SK-N-SH (cell line): ENCODE measurements around the gene ARID1B. TPM values are rescaled to one million over a fixed set of nuclear protein-coding genes. Genes with fewer than 3 reads are reported as not detected.

Source experiments
- CTCF ChIA-PET: fragments of 300-600, 350-600 bp; formaldehyde crosslinking; extraction: SDS; loops from one replicate; lab custom pipeline; 2021; lab: Yijun Ruan, JAX
- POLR2A ChIA-PET: fragments of 350-600 bp; sonication (Branson Sonifier 250); formaldehyde crosslinking; extraction: SDS; loops from one replicate; lab custom pipeline; 2020; ENCODE audit warnings: antibody characterized with exemption, inconsistent platforms; lab: Yijun Ruan, JAX
- DNase-seq: peaks from one replicate; pipeline ENCODE4 v3.0.0; 2012
- H2AFZ ChIP-seq: fragments of 200-600 bp; sonication (generic); 2 replicates; pipeline ENCODE4 v1.8.1; 2016; ENCODE audit warnings: antibody characterized with exemption, mild to moderate bottlenecking, low read depth
- H3F3A ChIP-seq: fragments of 200-600 bp; sonication (generic); replicated peaks from 2 replicates; pipeline ENCODE3; 2016; ENCODE audit warnings: antibody characterized with exemption, mild to moderate bottlenecking; ENCODE audit not compliant: insufficient read depth
- H3K27ac ChIP-seq, 2 experiments: fragments of 200-500 bp in 1 of 2; fragments of 200-600 bp in 1 of 2; sonication (Bioruptor generic) in 1 of 2; sonication (generic), shearing (Covaris generic) in 1 of 2; 2 replicates each; pipeline versions ENCODE4 v1.5.1 to v1.6.1; 2014 to 2016; ENCODE audit warnings: low read depth in 2 of 2, inconsistent platforms in 1 of 2, low read length in 1 of 2, mild to moderate bottlenecking in 1 of 2, mixed read lengths in 1 of 2
- H3K27me3 ChIP-seq: fragments of 200-600 bp; sonication (generic), shearing (Covaris generic); 2 replicates; pipeline ENCODE4 v1.6.1; 2016; ENCODE audit warnings: mixed run types; ENCODE audit not compliant: insufficient read depth
- H3K36me3 ChIP-seq, 2 experiments: fragments of 200-500 bp in 1 of 2; fragments of 200-600 bp in 1 of 2; sonication (Bioruptor generic) in 1 of 2; sonication (generic) in 1 of 2; replicated peaks in 1 of 2; 2 replicates each; pipeline versions ENCODE3 to v1.5.1; 2014 to 2016; ENCODE audit warnings: low read length in 1 of 2, mild to moderate bottlenecking in 1 of 2; ENCODE audit not compliant: insufficient read depth in 2 of 2, control insufficient read depth in 1 of 2
- H3K4me1 ChIP-seq, 2 experiments: fragments of 200-500 bp in 1 of 2; fragments of 200-600 bp in 1 of 2; sonication (Bioruptor generic) in 1 of 2; sonication (generic), shearing (Covaris generic) in 1 of 2; 2 replicates each; pipeline versions ENCODE4 v1.5.1 to v1.6.1; 2014 to 2016; ENCODE audit warnings: low read depth in 1 of 2, low read length in 1 of 2, mixed run types in 1 of 2; ENCODE audit not compliant: insufficient read depth in 2 of 2, control insufficient read depth in 1 of 2
- H3K4me2 ChIP-seq: fragments of 200-600 bp; sonication (generic), shearing (Covaris generic); 2 replicates; pipeline ENCODE4 v1.6.1; 2017; ENCODE audit warnings: mixed run types
- H3K4me3 ChIP-seq, 2 experiments: fragments of 200-500 bp in 1 of 2; fragments of 200-600 bp in 1 of 2; sonication (Bioruptor generic) in 1 of 2; sonication (generic), shearing (Covaris generic) in 1 of 2; 2 replicates each; pipeline versions ENCODE4 v1.5.1 to v1.8.1; 2014 to 2016; ENCODE audit warnings: low read depth in 2 of 2, inconsistent platforms in 1 of 2, low read length in 1 of 2, mild to moderate bottlenecking in 1 of 2, mixed read lengths in 1 of 2, moderate library complexity in 1 of 2
- H3K79me2 ChIP-seq: fragments of 200-600 bp; sonication (generic); 2 replicates; pipeline ENCODE4 v1.8.1; 2017; ENCODE audit warnings: mild to moderate bottlenecking; ENCODE audit not compliant: insufficient read depth
- H3K9ac ChIP-seq: fragments of 200-600 bp; sonication (generic); 2 replicates; pipeline ENCODE4 v1.6.1; 2017; ENCODE audit warnings: mixed run types
- H3K9me2 ChIP-seq: fragments of 200-600 bp; sonication (generic); 2 replicates; pipeline ENCODE4 v1.6.1; 2017; ENCODE audit warnings: mixed run types
- H3K9me3 ChIP-seq: fragments of 200-600 bp; sonication (generic); 2 replicates; pipeline ENCODE4 v1.6.1; 2017; ENCODE audit warnings: mixed run types, mild to moderate bottlenecking, moderate library complexity
- H4K20me1 ChIP-seq: fragments of 200-600 bp; sonication (generic); 2 replicates; pipeline ENCODE4 v1.6.1; 2017; ENCODE audit warnings: mild to moderate bottlenecking, mixed run types; ENCODE audit not compliant: insufficient read depth
- EP300 ChIP-seq, 2 experiments: IDR thresholded peaks; 2 replicates each; pipeline versions ENCODE4 v1.4.0 to v1.6.1; 2012; ENCODE audit warnings: borderline replicate concordance in 1 of 2, low read depth in 1 of 2, low read length in 1 of 2
- FOXJ3 ChIP-seq: sonication (generic); formaldehyde crosslinking; IDR thresholded peaks from 2 replicates; pipeline ENCODE4 v1.5.1; 2020; ENCODE audit warnings: mild to moderate bottlenecking, missing genetic modification reagents
- FOXM1 ChIP-seq: IDR thresholded peaks from 2 replicates; pipeline ENCODE4 v1.4.0; 2012; ENCODE audit warnings: low read depth, mild to moderate bottlenecking
- GATA2 ChIP-seq: sonication (generic); formaldehyde crosslinking; IDR thresholded peaks from 2 replicates; pipeline ENCODE4 v1.5.0; 2020; ENCODE audit warnings: mild to moderate bottlenecking, missing genetic modification reagents
- MEF2A ChIP-seq: IDR thresholded peaks from 2 replicates; pipeline ENCODE4 v1.4.0; 2012; ENCODE audit warnings: low read depth, borderline replicate concordance
- MXI1 ChIP-seq: IDR thresholded peaks from 2 replicates; pipeline ENCODE4 v1.6.1; 2012; ENCODE audit warnings: mild to moderate bottlenecking, low read depth, low read length, improper control_type of control experiment
- NFIC ChIP-seq: IDR thresholded peaks from 2 replicates; pipeline ENCODE4 v1.4.0; 2012; ENCODE audit warnings: borderline replicate concordance
- PBX3 ChIP-seq: IDR thresholded peaks from 2 replicates; pipeline ENCODE4; 2012
- POLR2AphosphoS5 ChIP-seq: IDR thresholded peaks from 2 replicates; pipeline ENCODE4 v1.6.1; 2012; ENCODE audit warnings: low read depth, low read length
- RAD21 ChIP-seq: IDR thresholded peaks from 2 replicates; pipeline ENCODE4 v1.6.1; 2012; ENCODE audit warnings: mild to moderate bottlenecking, low read length
- RCOR1 ChIP-seq: fragments of 150-350 bp; IDR thresholded peaks from 2 replicates; pipeline ENCODE4 v1.6.1; 2017; ENCODE audit warnings: antibody characterized with exemption, low read length
- RFX5 ChIP-seq: IDR thresholded peaks from 2 replicates; pipeline ENCODE4 v1.6.1; 2012; ENCODE audit warnings: mild to moderate bottlenecking, improper control_type of control experiment, low read length
- SIN3A ChIP-seq: IDR thresholded peaks from 2 replicates; pipeline ENCODE4 v1.6.1; 2012; ENCODE audit warnings: low read depth, mild to moderate bottlenecking, low read length, moderate library complexity, borderline replicate concordance
- TAF1 ChIP-seq: IDR thresholded peaks from 2 replicates; pipeline ENCODE4 v1.6.1; 2012; ENCODE audit warnings: low read depth, mild to moderate bottlenecking, low read length, moderate library complexity, borderline replicate concordance
- USF1 ChIP-seq: IDR thresholded peaks from 2 replicates; pipeline ENCODE4 v1.4.0; 2012; ENCODE audit warnings: low read depth, borderline replicate concordance
- USF2 ChIP-seq: fragments of 150-350 bp; IDR thresholded peaks from 2 replicates; pipeline ENCODE4 v1.6.1; 2017; ENCODE audit warnings: antibody characterized with exemption, low read length, low read depth, borderline replicate concordance
- WGBS: methylation state at CpG from one replicate; pipeline ENCODE4 v1.1.6; 2017; ENCODE audit warnings: low lambda C conversion rate; 5-methylcytosine and 5-hydroxymethylcytosine counted together
- polyA plus RNA-seq, 3 experiments: library from polyadenylated mRNA; depleted of rRNA; stranded (reverse); fragments of >200 nt; gene quantifications; 2 replicates each; pipeline ENCODE4 v1.2.3, GENCODE V29; 2012

The ARID1B gene
- polyA plus RNA-seq, 1 of the 3 experiments (the other 2 are of a cell fraction): 13.6 TPM

- TF ChIP-seq FOXJ3 (CRISPR knock-in tag) (no peak), RAD21 (no peak; the same call in 1 of the 2 replicates), MXI1 (peak; percentile 82), SIN3A (no peak), USF1 (no peak), PBX3 (peak; percentile 54), MEF2A (no peak), RCOR1 (peak; percentile 24; the same call in 1 of the 2 replicates), GATA2 (CRISPR knock-in tag) (peak; percentile 31; the same call in 1 of the 2 replicates)
Measured at GRCh38 chr6:157107915-157108651, 330.9 kb downstream of the ARID1B start (continued).

- DNase-seq: peak; percentile 33
- peak overlapping the region; percentile 76 for H3K4me2 ChIP-seq
- ChIA-PET POLR2A (no interaction called here), CTCF (interaction anchor here (0.6 to 1.9 kb wide), 9 partner anchors 9 to 1082 kb away, joined by 3 to 9 read pairs (median 4); no protein-coding TSS in a partner anchor)
- TF ChIP-seq GATA2 (CRISPR knock-in tag) (peak; percentile 8; the same call in 1 of the 2 replicates), USF1 (no peak), FOXJ3 (CRISPR knock-in tag) (no peak), POLR2AphosphoS5 (no peak), TAF1 (no peak)
- peak overlapping the region; percentile 72 for H3K9ac ChIP-seq
- H3F3A ChIP-seq: peaks cover 49% of the 10 kb centered on the region
- no peaks in the 10 kb centered on the region for H4K20me1 ChIP-seq
- H3K9me2 ChIP-seq: no peaks in the 10 kb centered on the region
- peaks cover 3 to 18% of the 10 kb centered on the region in 2 experiments for H3K36me3 ChIP-seq
- H3K27me3 ChIP-seq: no peaks in the 10 kb centered on the region
- H3K9me3 ChIP-seq: no peaks in the 10 kb centered on the region
- H3K4me3 ChIP-seq: peak overlapping the region in 1 of 2 experiments; percentile 32; a peak in 1 of 4 replicates
- H3K27ac ChIP-seq: peak overlapping the region; percentile 87 to 98
- H2AFZ ChIP-seq: no peak overlapping the region
- H3K4me1 ChIP-seq: peaks cover 15 to 27% of the 10 kb centered on the region in 2 experiments
- H3K79me2 ChIP-seq: peaks cover 21% of the 10 kb centered on the region
- WGBS: 57% methylated on average over 7 of the region's 7 CpGs
Measured at GRCh38 chr6:157108923-157109322, 331.7 kb downstream of the ARID1B start.

- H3K27ac ChIP-seq: peak overlapping the region in 1 of 2 experiments; percentile 98; a peak in 2 of 4 replicates
- no peak overlapping the region for H2AFZ ChIP-seq
- H3K9me2 ChIP-seq: no peaks in the 10 kb centered on the region
- H3K4me2 ChIP-seq: no peak overlapping the region
- no peak overlapping the region for H3K9ac ChIP-seq
- H3K4me1 ChIP-seq: peaks cover 15 to 27% of the 10 kb centered on the region in 2 experiments
- ChIA-PET POLR2A (no interaction called here), CTCF (interaction anchor here (0.8 kb wide), 1 partner anchor 89 kb away, joined by 3 read pairs; no protein-coding TSS in a partner anchor)
- peaks cover 3 to 13% of the 10 kb centered on the region in 2 experiments for H3K36me3 ChIP-seq
- H4K20me1 ChIP-seq: no peaks in the 10 kb centered on the region
- no peak for DNase-seq
- peaks cover 42% of the 10 kb centered on the region for H3F3A ChIP-seq
- no peaks in the 10 kb centered on the region for H3K9me3 ChIP-seq
- WGBS: 96% methylated on average over 5 of the region's 5 CpGs
- no peak overlapping the region for H3K4me3 ChIP-seq
- no peaks in the 10 kb centered on the region for H3K27me3 ChIP-seq
- peaks cover 18% of the 10 kb centered on the region for H3K79me2 ChIP-seq
- TF ChIP-seq RCOR1 (no peak), SIN3A (no peak), RFX5 (no peak), NFIC (no peak), USF1 (no peak), FOXM1 (no peak), USF2 (no peak), EP300 (IDR thresholded peaks at IDR 0.05; ENCODE audit: borderline replicate concordance in 1 of 2, low read depth in 1 of 2, low read length in 1 of 2) (no peak)
Measured at GRCh38 chr6:157110607-157111006, 333.4 kb downstream of the ARID1B start.
